ENCODE measurements around the gene MED15.
"Not testable (repeated sequence)": the region's sequence is repeated elsewhere in the genome, so short reads cannot be mapped to it uniquely, and the experiment has no call there.

Gene MED15

DNA sequence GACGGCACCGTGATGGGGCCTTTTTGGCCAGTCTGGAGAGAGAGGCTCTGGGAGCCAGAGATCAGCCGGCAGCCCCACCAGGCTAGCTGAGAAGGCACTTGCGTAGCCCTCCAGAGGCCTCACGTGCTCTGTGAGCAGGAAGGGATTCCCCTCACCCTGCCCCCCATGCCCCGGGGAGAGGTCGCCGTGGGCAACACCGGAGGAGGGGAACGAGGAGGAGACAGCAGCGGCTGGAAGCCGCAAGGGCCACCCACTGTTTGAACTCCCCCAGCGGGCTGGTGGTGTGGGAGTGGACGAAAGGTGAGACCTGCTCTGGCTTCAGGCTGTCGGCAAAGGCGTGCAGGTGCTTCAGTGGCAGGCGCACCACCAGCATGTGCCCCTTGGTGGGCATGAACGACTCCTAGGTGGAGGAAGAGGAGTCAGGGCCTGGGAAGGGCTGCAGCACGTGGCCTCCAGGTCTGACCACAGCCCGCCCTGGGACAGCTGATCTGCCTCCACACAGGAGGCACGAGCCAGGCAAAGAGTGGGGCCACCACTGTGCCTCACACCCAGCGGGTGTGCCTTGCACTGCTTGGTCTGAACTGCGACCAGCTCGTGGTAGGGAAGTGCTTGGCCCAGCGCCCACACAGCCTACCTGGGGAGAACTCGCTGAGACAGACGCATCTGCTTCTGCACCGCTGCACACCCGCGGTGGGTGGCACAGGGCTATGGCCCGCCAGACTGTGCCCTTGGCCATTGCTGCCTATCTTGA, 99.9 kb downstream of the MED15 start:
- peak; percentile 65 for DNase-seq

DNA sequence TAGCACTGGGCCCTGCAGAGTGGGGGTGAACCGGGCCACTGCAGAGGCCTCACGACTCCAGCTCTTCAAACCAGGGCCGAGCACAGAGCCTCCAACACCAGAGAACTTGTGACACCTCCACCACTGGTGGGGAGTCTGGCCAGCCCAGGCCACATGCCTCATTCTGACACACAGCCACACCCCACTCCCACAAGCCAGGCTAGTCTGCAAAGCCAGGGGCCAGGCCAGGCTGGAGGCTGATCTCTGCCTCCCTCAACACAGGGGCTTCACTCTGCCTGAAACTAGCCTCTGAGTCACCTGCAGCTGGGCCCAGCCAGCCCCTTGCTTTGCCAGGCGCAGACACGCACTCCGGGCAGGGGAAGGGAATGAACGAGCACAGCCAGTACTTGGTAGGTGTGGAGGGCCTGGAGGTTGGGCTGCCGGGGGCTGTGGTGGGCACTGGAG, 102.9 kb downstream of the MED15 start:
- no peak for DNase-seq

DNA sequence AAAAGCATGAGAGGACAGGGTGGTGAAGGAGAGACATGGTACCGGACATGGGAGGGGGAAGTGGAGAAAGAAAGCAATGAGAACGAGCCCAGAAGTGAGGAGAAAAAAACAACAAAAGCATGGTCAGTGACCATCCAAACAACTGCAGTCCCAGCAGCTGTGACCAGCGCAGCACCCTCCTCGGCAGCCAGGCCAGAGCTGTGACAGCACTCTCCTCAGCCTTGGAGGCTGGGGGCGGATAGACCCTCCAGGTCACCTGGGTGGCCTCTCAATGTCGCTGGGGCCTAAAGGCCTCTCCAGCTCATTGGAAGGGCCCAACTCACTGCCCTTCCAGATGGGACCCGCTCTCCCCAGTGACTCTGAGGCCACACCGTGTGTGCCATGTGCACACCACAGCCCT, 103.3 kb downstream of the MED15 start:
- DNase-seq: no peak

DNA sequence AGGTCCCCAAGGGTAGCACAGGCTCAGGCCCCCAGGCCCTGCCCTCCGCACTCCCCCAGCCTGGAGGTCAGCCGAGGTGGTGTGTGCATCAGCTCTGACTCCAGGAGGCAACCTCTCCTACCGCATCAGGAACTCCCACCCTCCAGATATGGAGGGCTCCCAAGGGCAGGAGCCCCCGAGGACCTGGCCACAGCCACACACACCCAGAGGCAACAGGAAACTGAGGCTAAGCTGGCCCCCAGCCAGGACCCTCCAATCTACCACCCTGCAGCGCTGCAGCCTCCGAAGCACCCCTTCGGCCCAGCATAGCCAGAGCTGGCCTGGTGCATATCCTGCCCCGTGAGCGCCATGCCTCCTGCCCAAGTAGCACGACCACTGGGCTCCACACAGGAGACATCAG, 104.0 kb downstream of the MED15 start:
- no peak for DNase-seq

DNA sequence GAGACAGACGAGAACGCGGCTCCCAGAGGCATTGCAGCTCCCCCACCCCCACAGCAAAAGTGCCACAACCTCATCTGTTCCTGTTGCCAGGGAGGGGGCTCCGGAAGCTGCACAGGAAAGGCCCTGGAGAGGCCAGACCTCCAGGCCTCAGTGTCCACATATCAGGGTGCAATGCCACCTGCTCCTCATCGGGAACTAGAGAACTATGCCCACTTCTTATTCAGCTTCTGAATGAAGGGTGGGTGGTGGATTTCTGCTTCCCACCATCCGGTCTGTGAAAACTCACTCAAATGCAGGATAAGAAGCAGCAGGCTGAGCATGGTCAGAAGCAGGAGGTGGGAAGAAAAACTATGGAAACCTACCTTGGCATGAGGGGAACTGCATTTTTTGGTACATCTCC, 105.9 kb downstream of the MED15 start:
- no peak for DNase-seq

DNA sequence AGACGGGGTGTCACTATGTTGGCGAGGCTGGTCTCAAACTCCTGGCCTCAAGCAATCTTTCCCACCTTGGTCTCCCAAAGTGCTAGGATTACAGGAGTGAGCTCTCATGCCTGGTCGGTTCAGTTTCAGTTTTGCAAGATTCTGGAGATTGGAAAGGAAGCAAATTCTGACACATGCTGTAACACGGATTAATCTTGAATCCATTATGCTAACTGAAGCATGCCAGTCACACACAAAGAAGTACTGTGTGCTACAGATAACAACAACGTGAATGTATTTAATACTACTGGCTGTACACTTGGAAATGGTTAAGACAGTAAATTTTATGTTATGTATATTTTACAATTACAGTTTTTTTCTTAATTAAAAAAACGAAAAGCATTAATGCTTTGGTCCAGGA, 107.6 kb downstream of the MED15 start:
- DNase-seq: no peak

DNA sequence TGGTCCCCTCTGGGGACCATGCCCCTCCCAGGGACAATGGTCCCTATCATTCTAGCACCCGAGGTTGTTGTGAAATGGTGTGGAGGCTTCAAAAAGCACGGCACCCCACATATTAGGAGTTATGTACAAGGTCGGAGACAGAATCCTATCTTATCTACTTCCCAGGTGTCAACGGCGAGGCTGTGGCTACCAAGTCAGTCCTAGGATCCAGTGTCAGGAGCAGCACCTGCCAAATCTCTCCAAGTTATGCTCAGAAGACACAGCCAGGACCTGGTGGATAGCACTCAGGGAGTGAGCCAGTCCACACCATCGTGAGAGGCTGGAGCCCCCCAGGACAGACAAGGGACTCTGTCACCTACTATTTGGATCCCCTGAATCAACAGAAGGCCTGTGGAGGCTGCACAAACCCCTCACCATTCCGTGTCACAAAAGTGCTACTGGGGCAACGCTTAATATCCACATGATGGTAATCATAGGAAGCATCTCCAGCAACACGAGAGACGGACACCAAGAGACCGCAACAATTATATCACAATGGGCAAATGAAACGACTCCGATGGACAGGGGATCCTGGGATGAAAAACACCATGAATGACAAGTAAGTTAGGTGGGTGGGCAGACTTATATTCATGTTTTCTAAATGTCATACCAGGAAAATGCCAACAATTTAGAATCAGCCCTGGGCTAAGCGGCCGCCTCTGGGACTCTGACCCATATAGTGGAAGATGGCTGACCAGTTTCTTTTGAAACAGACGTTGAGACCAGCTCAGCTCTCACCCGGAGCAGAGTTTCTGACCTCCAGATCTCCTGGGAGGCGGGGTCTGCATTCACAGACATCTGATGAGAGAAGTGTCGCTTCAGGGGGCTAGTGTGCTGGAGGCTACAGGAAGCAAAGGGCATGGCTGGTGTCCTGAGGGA, 108.4 kb downstream of the MED15 start:
- no peak for DNase-seq

DNA sequence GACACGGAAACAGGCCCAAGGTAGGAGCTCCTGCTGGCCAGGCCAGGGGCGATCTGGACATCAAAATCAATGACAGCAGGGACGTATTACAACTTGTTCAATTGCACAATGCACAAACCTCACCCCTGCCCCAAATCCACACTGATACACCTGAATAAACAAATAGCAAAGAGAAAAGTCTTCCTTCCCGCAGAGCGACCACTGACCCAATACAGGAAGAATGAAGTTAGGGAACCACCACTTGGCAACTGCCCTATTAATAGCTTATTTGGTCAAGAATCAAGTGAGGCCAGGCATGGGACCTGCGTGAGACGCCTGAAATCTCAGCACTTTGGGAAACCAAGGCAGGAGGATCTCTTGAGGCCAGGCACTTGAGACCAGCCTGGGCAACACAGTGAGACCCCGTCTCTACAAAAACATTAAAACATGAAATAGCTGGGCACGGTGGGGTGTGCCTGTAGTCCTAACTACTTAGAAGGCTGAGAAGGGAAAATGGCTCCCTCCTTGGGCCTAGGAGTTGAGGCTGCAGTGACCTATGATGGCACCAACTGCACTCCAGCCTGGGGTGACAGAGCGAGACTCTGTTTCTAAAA, 109.1 kb downstream of the MED15 start:
- DNase-seq: no peak

DNA sequence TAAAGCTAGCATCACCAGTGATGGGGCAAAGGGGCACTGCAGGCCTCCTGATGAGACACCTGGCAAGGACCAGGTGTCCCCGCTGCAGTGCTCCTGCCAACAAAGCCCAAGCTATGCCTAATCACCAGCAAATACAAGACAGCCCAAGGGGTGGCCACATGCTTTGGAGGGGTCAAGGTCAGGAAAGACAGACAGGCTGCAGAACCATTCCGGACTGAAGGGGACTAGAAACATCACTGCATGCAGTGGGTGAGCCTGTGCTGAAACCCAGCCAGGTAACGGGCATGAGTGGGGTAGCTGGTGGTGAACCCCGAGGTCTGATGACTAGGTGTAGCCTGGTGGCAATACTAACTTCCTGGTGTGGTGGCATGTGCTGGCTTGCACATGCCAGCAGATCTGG, 111.1 kb downstream of the MED15 start:
- DNase-seq: no peak

DNA sequence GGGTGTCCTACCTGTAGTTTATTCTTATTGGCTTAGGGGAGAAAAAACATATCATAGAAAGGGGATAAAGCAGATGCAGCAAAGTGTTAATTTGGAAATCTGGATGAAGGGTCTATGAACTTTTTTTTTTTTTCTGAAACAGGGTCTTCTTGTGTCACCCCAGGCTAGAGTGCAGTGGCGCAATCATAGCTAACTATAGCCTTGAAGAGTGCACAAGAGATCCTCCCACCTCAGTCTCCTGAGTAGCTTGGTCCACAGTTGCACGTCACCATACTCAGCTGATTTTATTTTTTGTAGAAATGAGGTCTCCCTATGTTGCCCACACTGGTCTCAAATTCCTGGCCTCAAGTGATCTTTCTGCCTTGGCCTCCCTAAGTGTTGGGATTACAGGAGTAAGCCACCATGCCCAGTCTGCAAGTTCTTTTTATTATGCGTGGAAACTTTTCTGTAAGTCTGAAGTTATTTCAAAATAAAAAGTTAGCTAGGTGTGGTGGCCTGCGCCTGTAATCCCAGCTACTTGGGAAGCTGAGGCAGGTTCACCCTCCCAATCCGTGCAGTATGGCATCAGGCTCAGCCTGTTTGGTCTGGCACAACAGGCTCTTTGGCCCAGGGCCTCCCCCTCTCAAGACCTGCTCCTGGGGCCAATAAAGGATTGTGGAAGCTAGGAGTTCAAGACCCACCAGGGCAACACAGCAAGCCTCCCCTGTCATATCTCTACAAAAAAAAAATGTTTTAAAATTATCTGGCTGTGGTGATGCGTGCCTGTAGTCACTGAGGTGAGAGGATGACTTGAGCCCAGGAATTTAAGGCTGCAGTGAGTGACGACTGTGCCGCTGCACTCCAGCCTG, 111.9 kb downstream of the MED15 start:
- no peak for DNase-seq

DNA sequence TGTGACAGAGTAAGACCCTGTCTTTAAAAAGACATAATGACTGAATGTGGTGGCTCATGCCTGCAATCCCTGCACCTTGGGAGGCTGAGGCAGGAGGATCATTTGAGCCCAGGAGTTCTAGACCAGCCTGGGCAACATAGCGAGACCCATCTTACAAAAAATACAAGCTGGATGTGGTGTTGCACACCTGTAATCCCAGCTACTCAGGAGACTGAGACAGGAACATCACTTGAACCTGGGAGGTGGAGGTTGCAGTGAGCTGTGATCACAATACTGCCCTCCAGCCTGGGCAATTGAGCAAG, 112.4 kb downstream of the MED15 start:
- not testable (repeated sequence) for DNase-seq

DNA sequence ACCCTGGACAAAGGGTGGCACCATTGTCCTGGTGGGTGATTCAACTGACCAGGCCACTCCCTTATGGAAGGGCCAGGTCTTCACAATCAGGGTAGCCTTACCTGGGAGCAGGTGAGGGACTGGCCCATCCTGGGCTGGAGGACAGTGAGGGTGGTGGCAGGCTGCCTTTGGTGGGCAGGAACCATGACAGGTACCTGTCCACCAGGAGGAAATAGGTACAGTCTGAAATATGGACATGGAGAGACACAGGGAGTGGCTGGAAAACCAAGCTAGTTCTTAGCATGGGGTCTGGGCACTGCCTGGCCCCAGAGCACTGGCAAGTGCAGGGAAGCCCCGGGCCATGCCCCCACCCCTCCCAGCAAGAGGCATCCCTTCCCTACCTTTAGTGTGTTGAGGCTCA, 113.8 kb downstream of the MED15 start:
- no peak for DNase-seq

DNA sequence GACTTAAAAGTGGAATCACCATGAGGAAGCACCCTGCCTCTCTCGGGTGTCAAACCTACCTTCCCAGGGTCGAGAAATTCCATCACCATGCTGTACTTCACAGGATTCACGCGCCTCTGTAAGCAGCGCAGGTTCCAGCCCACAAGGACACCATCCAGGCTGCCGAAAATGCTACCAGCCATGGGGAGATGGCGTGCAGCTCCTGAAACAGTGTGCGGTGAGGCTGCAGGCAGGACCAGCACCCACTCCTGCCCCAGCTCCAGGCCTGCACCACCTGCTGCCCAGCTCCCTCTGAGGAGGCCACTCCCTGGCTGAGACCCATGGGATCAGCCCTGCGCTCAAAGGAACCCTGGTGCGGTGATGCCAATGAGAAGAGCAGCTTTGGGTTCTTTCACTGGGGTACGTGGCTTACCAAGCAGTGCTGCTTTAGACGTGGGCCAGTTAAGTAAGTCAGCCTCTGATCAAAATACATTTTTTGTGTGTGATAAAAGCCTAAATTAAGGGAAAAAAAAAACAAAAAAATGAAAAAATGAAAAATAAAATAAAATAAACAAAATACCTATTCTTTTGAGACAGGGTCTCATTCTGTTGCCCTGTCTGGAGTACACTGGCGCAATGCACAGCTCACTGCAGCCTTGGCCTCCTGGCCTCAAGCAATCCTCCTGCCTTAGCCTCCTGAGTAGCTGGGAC, 115.4 kb downstream of the MED15 start:
- no peak for DNase-seq

DNA sequence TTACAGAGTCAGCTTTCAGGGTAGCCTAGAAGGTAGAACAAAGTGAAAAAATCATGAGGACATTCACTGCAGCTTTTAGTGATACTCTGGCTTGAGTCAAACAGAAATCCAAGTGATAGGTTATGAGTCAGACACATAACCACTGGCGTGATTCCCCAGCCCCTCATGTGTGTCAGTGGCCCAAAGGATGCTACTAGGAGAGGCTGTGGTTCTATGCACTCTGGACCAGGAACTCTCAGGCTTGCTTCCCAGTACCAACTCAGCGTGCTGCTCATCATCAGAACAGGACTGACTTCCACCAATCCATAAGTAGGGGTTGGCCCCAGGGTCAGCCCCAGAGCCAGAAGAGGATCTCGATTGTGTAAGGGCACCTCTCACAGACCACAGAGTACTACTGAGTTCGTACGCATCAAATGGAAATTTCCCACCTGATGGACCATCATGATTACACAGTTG, 116.8 kb downstream of the MED15 start:
- no peak for DNase-seq

DNA sequence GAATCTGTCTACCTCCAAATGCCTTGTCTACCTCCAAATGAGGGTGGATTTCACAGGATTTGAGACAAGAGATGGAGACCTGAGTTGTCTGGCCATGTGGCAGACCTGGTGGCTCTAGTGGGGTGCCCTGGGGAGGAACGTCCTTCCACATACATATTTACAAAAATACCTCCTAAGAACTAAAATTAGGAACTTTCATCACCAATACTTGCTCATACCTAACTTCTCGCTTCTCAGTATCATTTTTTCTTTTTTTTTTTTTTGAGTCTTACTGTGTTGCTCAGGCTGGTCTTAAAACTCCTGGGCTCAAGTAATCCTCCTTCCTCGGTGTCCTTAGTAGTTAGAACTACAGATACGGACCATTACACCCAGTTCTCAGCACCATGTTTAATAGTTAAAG, 117.9 kb downstream of the MED15 start:
- DNase-seq: no peak

DNA sequence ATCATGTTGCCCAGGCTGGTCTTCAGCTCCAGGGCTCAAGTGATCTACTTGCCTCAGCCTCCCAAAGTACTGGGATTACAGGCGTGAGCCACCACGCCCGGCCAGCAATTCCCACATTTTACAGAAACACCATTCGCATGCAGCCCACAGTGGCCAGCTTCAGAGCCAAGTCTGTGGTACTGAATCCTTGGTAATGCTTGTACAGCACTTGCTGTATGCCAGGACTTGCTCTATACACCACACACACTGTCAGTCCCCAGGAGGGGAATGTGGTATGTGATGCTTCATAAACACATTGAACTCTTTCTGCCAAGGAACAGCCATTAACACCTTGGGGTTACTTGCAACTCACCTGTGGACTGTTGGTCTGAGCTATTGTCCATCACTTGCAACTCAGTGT, 119.4 kb downstream of the MED15 start:
- no peak for DNase-seq

DNA sequence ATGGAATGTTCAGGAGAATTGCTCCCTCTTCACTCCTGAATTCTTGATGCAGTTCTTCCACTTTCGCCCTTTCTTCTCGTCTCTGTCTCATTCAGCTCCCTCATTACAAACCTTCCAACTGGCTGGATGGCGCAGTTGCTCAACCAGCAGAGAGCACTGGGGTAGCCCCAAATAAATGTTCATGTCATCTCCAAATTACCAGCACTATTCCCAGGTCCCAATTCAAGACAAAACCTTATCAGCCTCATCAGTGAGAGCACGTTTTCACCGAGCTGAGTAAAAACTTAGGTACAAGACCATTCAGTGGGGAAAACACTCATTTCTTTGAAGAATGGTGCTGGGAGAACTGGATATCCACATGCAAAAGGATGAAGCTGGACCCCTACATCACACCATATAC, 120.0 kb downstream of the MED15 start:
- DNase-seq: no peak

DNA sequence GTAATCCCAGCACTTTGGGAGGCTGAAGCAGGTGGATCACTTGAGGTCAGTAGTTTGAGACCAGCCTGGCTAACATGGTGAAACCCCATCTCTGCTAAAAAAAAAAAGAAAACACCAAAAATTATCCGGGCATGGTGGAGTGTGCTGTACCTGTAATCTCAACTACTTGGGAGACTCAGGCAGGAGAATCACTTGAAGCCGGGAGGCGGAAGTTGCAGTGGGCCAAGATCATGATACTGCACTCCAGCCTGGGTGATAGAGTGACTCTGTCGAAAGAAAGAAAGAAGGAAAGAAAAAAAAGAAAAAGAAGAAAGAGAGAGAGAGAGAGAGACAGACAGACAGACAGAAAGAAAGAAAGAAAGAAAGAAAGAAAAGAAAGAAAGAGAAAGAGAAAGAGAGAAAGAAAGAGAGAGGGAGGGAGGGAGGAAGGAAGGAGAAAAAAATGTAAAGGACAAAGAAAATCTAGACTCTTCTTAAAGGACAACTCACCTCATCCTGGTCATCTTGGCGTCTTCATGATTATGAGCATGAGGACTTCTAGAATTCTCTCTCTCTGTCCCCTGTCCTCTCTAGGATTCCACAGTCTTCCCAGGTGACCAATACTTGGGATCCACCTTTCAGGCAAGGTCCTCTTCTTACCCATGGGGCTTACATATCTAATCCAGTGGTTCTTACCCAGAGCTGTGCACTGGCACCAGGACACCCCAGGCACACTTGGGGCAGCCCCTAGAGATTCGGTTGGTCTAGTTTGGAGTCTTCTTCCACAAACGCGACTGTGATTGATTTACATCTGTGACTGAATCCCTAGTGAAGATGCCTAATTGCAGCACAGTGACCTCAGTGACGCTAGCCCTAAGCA, 120.9 kb downstream of the MED15 start:
- no peak for DNase-seq

DNA sequence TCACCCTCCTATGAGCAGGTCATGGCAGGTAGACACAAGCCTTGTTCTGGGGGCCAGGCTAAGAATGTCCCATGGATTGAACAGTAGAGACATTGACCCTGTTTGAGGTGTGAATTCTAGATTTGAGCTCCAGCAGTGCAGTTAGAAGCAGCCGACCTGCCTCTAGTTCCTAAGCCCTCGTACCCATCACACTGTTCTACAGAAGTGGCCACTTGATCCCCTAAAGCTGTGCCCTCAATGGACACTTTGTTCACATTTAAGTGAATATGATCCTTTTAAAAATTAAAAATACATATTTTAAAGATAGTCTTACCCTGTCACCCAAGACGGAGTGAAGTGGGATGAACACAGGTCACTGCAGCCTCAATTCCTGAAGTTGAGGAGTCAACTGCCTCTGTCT, 122.0 kb downstream of the MED15 start:
- no peak for DNase-seq

DNA sequence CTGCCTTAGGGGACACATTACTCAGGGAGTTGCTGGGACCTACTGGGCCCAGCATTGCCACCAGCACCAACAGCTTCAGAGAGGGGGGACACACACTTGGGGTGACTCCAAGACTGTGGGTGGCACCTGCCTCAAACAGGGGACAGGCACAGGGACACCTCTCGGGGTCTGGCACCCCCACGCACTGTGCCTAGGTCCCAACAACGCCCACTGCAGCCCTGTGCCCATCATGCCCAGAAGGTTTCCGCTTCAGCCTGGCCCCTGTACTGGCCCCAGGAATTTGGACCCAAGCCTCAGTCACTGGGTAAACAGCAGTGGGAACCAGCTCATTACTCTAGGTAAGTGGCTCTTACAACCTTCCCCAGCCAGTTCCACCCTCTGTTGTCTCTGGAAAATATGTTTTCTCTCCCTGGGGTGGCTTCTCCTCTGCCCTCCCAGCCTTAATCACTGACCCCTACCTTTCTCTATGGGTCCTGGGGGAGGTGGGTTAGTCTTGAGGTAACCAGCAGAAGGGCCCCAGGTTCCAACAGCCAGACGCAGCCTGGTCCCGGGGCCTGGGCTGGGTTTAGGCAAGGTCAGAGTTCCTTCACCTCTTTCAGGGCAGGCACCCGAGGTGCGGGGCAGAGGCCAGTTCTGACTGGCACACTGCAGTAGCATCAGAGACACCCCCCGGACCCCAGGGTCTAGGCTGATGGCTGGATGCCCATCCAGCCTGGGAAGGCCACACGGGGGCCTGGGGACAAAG, 123.6 kb downstream of the MED15 start:
- DNase-seq: no peak

DNA sequence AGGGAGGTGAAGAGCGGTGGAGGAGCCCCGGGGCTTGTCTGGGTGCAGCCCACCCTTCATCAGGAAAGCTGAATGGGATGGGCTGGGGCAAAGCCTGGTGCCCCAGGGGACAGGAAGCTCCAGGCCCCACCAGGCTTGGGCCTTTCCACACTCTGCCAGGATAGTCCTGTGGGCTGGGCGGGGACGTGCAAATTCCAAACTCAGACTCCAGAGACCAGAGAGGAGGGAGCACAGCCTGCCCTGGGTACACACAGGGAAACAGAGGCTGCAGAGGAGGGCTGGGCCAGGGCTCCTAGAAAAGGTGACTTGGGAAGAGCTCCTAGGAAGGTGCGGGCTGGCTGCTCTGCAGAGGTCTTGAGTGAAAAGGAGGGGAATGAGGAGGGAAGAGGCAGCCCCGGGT, 124.7 kb downstream of the MED15 start:
- DNase-seq: no peak
